DND-41 (cell line): Measurements from ENCODE around the gene MMD.

Experiments used
- ATAC-seq: fragments of 200-7000 bp; cut with Tn5 transposase; 3 replicates; pipeline ENCODE4 v1.9.1; 2021; ENCODE audit warnings: low read depth; ENCODE audit not compliant: insufficient read depth
- DNase-seq: peaks from one replicate; pipeline ENCODE4 v3.0.0-alpha.2; 2020
- H2AFZ ChIP-seq: 2 replicates; pipeline ENCODE4 v1.6.0; 2012; ENCODE audit warnings: low read depth, low read length
- H3K27ac ChIP-seq: 2 replicates; pipeline ENCODE4 v1.5.1; 2012; ENCODE audit warnings: low read length, inconsistent platforms
- H3K27me3 ChIP-seq: fragments of 200-600 bp; sonication (generic); 2 replicates; pipeline ENCODE4 v1.6.0; 2012; ENCODE audit warnings: low read length, mild to moderate bottlenecking, inconsistent platforms; ENCODE audit not compliant: insufficient read depth, poor library complexity
- H3K36me3 ChIP-seq: 2 replicates; pipeline ENCODE4 v1.5.1; 2012; ENCODE audit warnings: low read length, inconsistent platforms; ENCODE audit not compliant: insufficient read depth
- H3K4me1 ChIP-seq: 2 replicates; pipeline ENCODE4 v1.5.1; 2012; ENCODE audit warnings: mild to moderate bottlenecking, low read length; ENCODE audit not compliant: insufficient read depth
- H3K4me2 ChIP-seq: 2 replicates; pipeline ENCODE4 v1.6.0; 2012; ENCODE audit warnings: mild to moderate bottlenecking, moderate library complexity, low read length, inconsistent platforms; ENCODE audit not compliant: insufficient read depth
- H3K4me3 ChIP-seq, 2 experiments: fragments of 200-600 bp in 1 of 2; shearing (Covaris generic) in 1 of 2; 2 replicates each; pipeline ENCODE4 v1.5.1; 2012 to 2016; ENCODE audit warnings: inconsistent platforms in 2 of 2, low read length in 2 of 2, mild to moderate bottlenecking in 2 of 2, low read depth in 1 of 2, moderate library complexity in 1 of 2
- H3K79me2 ChIP-seq: 2 replicates; pipeline ENCODE4 v1.6.0; 2012; ENCODE audit warnings: low read length, inconsistent platforms; ENCODE audit not compliant: insufficient read depth
- H3K9ac ChIP-seq: 2 replicates; pipeline ENCODE4 v1.6.0; 2012; ENCODE audit warnings: low read depth, mild to moderate bottlenecking, inconsistent platforms, low read length, moderate library complexity
- H3K9me3 ChIP-seq: 2 replicates; pipeline ENCODE4 v1.5.1; 2012; ENCODE audit warnings: low read length, moderate library complexity, mild to moderate bottlenecking, inconsistent platforms; ENCODE audit not compliant: insufficient read depth, severe bottlenecking
- H4K20me1 ChIP-seq: 2 replicates; pipeline ENCODE4 v1.6.0; 2012; ENCODE audit warnings: low read length; ENCODE audit not compliant: insufficient read depth
- EZH2 ChIP-seq: IDR thresholded peaks from 3 replicates; pipeline ENCODE4 v1.6.1; 2012; ENCODE audit warnings: borderline replicate concordance, low read depth, mild to moderate bottlenecking, moderate library complexity, low read length, inconsistent platforms; ENCODE audit not compliant: severe bottlenecking
- TF ChIP-seq, protein P1 (sequence below): IDR thresholded peaks from 2 replicates; pipeline ENCODE4 v1.5.1; 2012; ENCODE audit warnings: borderline replicate concordance, low read length, moderate library complexity, mild to moderate bottlenecking; ENCODE audit not compliant: poor library complexity, severe bottlenecking; ENCODE audit errors: extremely low read depth

Gene MMD

GRCh38 chr17:55411463-55411855, 10.2 kb downstream of the MMD start:
- TF ChIP-seq, protein P1, sequence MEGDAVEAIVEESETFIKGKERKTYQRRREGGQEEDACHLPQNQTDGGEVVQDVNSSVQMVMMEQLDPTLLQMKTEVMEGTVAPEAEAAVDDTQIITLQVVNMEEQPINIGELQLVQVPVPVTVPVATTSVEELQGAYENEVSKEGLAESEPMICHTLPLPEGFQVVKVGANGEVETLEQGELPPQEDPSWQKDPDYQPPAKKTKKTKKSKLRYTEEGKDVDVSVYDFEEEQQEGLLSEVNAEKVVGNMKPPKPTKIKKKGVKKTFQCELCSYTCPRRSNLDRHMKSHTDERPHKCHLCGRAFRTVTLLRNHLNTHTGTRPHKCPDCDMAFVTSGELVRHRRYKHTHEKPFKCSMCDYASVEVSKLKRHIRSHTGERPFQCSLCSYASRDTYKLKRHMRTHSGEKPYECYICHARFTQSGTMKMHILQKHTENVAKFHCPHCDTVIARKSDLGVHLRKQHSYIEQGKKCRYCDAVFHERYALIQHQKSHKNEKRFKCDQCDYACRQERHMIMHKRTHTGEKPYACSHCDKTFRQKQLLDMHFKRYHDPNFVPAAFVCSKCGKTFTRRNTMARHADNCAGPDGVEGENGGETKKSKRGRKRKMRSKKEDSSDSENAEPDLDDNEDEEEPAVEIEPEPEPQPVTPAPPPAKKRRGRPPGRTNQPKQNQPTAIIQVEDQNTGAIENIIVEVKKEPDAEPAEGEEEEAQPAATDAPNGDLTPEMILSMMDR = no peak
- no peak for TF ChIP-seq EZH2
- Histone ChIP-seq H4K20me1 (peaks cover 8% of the 10 kb centered on the region; the same call in 1 of the 2 replicates), H3K27me3 (no peaks in the 10 kb centered on the region), H3K4me3 (no peak overlapping the region), H3K27ac (no peak overlapping the region), H3K4me1 (no peaks in the 10 kb centered on the region; the same call in 1 of the 2 replicates), H3K79me2 (peaks cover 19% of the 10 kb centered on the region), H3K4me2 (no peak overlapping the region), H3K9me3 (no peaks in the 10 kb centered on the region), H2AFZ (no peak overlapping the region), H3K36me3 (peaks cover 76% of the 10 kb centered on the region), H3K9ac (no peak overlapping the region)
- ATAC-seq = no peak
- no peak for DNase-seq

- no peak for DNase-seq
Measured at GRCh38 chr17:55410722-55411462, 10.7 kb downstream of the MMD start.

GRCh38 chr17:55409030-55409800, 12.4 kb downstream of the MMD start:
- ATAC-seq = no peak
- H3K9me3 ChIP-seq = no peaks in the 10 kb centered on the region
- H3K79me2 ChIP-seq = no peaks in the 10 kb centered on the region
- H3K4me2 ChIP-seq = no peak overlapping the region
- no peak for TF ChIP-seq EZH2
- TF ChIP-seq, protein P1 = no peak
- no peak overlapping the region for H2AFZ ChIP-seq
- H4K20me1 ChIP-seq = no peaks in the 10 kb centered on the region
- no peak overlapping the region for H3K27ac ChIP-seq
- H3K4me1 ChIP-seq = no peaks in the 10 kb centered on the region
- no peak overlapping the region for H3K4me3 ChIP-seq
- H3K36me3 ChIP-seq = peaks cover 92% of the 10 kb centered on the region
- H3K27me3 ChIP-seq = no peaks in the 10 kb centered on the region
- no peak for DNase-seq
- no peak overlapping the region for H3K9ac ChIP-seq

More at GRCh38 chr17:55410722-55411462, 10.7 kb downstream of the MMD start:
- no peak for ATAC-seq
- Histone ChIP-seq H3K79me2 (peaks cover 13% of the 10 kb centered on the region), H3K4me1 (no peaks in the 10 kb centered on the region; the same call in 1 of the 2 replicates), H3K27ac (no peak overlapping the region), H3K9ac (no peak overlapping the region), H4K20me1 (peaks cover 6% of the 10 kb centered on the region; the same call in 1 of the 2 replicates), H3K27me3 (no peaks in the 10 kb centered on the region), H3K4me2 (no peak overlapping the region), H3K4me3 (no peak overlapping the region), H3K36me3 (peaks cover 82% of the 10 kb centered on the region), H3K9me3 (no peaks in the 10 kb centered on the region), H2AFZ (no peak overlapping the region)
- no peak for TF ChIP-seq EZH2
- TF ChIP-seq, protein P1 = peak; percentile 5
